HG03457 (cell line): ENCODE results near the gene CCNB3.
"Not testable (repeated sequence)": the region's sequence is repeated elsewhere in the genome, so short reads cannot be mapped to it uniquely, and the experiment has no call there.

Experiments used
- ATAC-seq: cut with Tn5 transposase; IDR thresholded peaks from one replicate; pipeline ENCODE4 v1.9.1; 2021; ENCODE audit warnings: moderate number of reproducible peaks; ENCODE audit not compliant: unreplicated experiment

Gene CCNB3, protein sequence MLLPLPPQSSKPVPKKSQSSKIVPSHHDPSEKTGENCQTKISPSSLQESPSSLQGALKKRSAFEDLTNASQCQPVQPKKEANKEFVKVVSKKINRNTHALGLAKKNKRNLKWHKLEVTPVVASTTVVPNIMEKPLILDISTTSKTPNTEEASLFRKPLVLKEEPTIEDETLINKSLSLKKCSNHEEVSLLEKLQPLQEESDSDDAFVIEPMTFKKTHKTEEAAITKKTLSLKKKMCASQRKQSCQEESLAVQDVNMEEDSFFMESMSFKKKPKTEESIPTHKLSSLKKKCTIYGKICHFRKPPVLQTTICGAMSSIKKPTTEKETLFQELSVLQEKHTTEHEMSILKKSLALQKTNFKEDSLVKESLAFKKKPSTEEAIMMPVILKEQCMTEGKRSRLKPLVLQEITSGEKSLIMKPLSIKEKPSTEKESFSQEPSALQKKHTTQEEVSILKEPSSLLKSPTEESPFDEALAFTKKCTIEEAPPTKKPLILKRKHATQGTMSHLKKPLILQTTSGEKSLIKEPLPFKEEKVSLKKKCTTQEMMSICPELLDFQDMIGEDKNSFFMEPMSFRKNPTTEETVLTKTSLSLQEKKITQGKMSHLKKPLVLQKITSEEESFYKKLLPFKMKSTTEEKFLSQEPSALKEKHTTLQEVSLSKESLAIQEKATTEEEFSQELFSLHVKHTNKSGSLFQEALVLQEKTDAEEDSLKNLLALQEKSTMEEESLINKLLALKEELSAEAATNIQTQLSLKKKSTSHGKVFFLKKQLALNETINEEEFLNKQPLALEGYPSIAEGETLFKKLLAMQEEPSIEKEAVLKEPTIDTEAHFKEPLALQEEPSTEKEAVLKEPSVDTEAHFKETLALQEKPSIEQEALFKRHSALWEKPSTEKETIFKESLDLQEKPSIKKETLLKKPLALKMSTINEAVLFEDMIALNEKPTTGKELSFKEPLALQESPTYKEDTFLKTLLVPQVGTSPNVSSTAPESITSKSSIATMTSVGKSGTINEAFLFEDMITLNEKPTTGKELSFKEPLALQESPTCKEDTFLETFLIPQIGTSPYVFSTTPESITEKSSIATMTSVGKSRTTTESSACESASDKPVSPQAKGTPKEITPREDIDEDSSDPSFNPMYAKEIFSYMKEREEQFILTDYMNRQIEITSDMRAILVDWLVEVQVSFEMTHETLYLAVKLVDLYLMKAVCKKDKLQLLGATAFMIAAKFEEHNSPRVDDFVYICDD (N-terminal part only)

DNA sequence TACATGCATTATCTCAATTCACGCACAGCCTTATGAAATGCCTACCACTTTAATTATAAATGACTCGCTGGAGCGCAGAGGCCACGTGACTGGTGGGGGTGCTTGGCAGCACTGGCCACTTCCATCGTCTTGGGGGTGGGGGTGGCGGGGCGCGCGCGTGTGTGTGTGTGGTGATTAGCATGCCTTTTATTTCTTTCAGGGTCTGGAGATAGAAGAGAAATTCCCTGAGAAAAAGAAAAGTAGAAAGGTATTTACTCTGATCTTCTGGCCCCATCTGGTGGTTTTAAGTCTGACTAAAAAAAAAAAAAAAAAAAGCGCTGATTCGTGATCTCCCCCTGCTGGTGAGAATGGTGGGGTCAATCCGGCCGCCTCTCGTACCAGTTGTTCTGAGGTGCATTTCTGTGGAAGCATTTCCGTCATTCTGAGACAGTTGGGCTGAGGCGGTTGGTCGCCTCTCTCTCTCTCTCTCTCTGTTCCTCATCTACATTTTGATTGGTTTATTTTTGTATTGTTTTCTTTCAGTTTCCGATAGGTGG lies at the start of gene CCNB3:
CCNB3 (plus strand) TSS at position 402 of the 536 bp plus-strand sequence. CDS start 80,399 bp downstream, outside the sequence.
- ATAC-seq, result peak; percentile 91

DNA sequence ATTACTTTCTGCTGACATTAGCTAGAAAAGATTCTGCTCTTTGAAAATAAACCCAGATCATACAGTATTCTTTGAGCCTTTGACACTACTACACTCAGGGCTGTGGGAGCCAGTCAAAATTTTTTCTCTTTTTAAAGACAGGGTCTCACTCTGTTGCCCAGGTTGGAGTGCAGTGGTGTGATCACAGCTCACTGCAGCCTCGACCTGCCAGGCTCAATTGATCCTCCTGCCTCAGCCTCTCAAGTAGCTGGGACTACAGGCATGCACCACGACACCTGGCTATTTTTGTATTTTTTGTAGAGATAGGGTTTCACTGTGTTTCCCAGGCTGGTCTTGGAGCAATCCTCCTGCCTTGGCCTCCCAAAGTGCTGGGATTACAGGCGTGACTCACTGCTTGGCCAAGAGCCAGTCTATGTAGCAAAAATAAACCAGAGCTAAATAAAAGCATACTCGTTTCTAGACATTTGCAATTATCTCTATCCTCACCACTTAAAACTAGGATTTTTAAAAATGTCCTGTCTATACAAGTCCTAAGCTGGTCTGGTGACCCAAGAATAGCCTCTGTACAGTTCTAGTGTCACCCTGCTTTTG lies 46.9 kb upstream of the CCNB3 start:
- no peak for ATAC-seq

DNA sequence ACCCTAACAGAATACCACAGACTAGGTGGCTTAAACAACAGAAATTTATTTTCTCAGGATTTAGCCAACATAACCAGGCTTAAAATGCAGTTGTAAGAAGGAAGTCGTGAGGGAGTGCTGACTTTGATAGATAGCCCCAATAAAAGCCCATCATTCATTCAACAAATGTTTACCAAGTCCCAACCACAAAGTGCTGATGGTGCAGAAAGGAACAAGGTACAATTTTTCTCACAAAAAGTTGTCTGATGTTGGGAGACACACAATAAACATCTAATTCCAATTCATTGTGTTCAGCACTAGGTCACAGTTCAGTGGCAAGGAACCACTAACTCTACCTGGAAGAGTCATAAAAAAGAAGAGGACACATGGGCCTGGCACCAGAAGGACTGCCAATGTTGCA lies 46.0 kb upstream of the CCNB3 start:
- ATAC-seq, result no peak

DNA sequence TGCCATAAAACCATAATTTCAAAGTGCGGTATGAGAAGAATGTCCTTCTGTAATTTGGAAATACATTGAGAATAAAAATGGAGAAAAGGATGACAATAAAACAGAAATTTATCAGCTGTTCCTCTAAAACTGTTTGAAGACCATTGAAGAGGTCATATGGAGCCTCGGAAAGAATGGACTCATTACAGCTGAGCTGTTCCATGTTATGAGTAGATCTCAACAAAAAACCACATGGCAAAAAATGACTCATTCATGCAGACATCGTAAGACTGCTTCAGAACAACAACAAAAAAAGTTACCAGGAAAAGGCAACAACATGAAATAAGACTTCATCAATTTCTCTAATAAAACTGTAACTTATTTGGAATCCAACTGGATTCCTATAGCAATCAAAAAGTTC lies 43.4 kb upstream of the CCNB3 start:
- no peak for ATAC-seq

DNA sequence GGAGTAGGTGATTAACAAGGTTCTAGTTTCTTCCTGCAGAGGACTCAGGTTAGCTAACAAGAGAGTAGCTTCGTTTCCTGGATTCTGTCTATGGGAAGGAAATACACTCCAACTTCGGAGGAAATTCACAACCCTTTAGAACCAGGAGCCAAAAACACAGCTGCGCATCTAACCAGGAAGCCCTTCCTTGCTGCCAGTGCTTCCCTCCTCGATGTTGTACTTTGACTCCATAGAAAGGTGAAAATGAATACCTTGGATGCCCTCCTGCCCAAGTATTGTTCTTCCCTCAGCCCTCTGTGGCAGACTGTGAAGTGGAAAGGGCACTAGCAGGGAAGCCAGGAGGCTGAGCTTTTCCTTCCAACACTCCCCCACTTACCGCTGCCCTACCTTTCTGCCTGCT lies 38.8 kb upstream of the CCNB3 start:
- ATAC-seq, result no peak

DNA sequence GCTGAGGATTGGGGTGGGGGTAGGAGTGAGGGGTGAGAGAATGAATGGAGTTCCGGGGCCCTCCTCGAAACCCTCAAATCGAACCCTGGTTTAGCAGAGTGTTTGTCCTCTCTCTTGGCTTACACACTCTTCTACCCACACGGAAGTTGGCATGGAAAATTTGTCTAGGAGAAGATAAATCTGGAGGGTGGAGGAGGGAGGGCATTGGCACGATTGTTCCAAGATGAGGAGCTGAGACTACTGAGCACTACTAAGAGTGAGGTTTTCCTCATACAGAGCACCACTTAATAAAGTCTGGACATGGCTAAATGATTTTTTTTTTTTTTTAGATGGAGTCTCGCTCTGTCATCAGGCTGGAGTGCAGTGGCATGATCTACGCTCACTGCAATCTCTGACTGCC lies 37.2 kb upstream of the CCNB3 start:
- ATAC-seq, result no peak

DNA sequence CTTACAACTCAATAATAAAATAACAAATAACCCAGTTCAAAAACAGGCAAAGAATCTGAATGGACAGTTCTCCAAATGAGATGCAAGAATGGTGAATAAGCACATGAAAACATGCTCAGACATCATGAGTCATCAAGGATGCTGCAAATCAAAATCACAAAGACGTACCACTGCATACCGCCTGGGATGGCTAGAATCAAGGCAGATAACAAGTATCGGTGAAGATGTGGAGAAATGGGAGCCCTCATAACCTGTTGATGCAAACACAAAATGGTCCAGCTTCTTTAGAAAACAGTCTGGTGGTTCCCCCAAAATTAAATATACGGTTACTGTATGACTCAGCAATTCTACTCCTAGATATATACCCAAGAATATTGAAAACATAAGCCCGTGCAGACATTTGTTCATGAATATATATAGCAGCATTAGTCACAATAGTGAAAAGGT lies 36.3 kb upstream of the CCNB3 start:
- ATAC-seq, result no peak

DNA sequence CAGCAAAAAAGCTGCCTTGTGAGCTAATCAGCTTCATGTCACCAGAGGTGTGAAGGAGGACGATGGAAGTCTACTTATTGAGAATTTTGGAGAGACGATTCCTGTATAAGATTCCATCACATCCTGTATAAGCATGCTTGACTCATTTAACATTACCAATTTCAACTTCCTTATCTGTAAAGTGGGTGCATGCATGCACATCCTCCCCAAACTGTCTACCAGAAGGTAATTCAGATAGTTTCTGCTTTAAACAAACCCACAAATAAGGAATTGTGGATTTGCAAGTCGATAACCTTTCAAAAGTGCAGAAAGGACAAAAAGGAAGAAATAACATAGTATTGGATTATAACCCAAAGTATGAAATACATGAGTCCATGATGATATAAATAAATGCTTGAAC lies 34.8 kb upstream of the CCNB3 start:
- no peak for ATAC-seq

DNA sequence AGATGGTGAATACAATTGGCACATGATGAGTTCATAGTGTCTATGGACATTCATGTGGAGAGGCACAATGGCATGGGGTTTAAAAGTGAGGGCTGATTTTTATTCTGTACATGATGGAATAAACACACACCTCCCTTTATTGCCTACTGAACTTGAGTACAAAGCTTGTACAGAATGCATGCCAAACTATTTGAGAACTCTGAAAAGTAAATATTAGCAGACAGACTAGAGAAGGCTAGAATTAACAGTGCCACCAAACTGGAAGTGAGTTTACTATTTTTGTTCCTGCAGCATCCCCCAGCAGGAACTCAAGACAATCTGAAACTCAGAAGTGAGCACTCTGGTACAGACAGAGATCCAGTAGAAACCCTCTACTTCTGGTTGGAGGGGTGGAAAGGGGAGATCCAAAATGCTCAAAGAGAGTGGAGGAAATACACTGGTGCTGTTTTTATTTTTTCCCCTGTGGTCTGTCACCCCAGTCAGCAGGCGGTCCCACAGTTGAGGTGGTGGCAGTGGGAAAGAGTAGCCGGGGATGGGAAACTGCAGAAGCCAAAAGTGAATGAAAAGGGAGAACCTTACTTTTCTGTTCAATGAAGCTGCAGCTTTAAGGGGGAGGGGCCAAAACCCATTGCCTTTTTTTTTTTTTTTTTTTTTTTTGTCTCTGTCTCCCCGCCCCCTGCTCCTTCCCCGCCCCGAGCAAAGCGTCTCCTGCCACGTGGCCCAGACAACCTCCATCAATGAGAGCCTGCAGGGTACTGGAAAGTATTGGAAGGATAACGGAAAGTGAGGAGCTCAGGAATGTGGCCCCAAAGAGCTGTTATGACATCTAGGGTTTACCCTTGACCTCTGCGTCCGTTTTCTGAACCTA lies 24.3 kb upstream of the CCNB3 start:
- ATAC-seq, result no peak

DNA sequence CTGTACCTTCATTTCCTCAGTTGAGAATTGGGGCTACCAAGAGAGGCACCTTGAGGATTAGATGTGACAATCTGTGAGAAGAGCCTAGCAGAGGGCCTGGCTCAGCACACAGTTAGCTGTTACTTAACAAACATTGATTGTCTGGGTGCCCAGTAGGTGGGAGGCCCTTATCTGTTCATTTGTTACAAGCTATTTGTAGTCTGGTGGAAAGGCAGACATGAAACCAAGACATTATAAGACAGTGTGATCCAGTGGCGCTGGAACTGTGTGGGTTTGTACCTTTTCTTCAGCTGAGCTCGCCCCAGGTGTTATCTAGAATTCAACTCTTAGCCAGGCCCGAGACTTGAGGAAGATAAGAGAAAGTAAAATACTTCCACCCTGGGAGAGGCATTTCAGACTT lies 20.7 kb upstream of the CCNB3 start:
- no peak for ATAC-seq

DNA sequence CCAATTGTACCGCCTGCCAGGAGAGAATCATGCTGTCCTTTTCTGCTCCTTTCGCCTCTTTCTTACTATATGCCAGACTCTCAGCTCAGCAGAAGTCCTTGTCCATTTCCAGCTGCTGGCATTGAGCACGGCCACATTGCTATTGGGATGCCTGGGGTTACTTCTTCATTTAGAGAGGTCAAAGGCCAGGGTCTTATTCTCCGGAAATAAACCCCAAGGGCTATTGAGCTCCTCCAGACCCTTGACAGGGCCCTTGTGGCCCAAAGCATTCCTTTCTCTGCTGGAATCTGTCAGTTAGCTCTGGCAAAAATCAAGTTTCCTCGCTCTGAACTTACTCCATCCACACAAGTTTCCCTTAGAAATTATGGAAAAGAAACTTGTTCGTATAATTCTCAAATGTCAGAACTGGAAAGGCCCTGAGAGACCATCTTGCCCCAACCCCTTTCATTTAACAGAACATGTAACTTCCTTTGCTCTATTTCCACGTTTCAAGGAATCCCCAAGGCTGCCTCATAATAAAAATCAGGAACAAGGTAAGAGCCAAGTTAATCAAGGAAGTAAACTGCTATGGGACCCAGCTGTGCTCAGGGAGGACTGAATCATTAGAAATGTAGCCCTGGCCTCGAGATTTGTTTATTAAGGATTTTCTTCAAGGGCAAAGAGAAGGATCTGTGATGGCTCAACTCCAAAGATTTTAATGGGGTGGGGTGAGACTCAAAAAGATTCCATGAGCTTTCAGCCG lies 15.5 kb upstream of the CCNB3 start:
- no peak for ATAC-seq

DNA sequence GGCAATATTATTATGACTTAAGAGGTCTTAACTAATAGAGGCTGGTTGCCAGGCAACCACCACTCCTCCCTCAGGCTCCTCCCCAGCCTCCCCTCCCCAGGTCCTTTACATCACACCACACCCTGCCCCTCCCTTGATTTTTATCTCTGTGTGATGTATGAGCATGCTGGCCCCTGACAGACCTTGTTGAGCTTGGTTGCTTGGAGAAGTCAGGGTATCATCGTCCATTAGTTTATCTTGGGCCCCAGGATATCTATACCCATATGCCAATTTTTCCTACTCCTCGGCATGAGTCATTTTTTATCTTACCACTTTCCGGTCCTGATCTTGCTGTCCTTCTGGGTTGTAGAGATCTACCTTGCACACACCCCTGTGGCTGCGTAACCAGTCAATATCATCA lies 6.2 kb upstream of the CCNB3 start:
- no peak for ATAC-seq

DNA sequence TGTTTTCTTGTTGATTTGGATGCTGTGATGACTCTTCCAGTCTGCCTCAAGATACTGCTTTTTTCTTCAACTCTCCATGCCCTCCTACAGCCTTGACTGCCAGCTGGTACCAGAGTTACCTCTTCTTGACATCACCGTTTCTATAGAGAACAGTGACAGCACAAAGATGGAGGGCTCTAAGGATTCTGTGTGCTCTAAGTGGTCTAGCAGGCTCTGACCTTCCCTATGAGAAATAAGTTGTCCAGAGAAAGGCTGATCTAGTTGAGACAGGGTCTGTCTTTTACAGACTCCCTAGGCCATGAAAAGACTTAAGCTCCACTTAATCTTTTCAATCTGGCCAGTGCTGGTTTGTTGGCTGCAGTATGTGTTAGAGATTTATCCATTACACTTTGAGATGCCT lies 3.7 kb upstream of the CCNB3 start, which contains the start of gene AKAP4:
AKAP4 (minus strand) TSS at position 101 of the 400 bp plus-strand sequence. CDS start 118 bp downstream, outside the sequence.
- no peak for ATAC-seq

DNA sequence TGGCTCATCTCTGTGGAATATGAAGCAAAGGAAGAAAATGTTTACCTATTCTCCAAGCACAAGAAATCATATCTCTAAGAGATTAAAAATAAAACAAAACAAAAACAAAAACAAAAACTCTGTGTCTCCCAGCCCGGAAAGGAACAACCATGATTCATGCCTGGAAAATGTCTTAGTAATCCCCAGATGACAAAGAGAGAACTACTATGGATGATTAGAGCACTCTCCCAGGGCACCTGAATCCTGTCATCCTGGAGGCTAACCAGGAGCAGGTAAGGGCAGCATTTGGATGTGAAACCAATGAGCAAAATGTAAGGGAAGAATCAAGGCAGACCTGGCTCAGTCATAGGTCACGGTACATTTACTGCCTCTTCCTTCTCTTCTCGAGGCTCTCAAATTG lies 2.0 kb upstream of the CCNB3 start:
- no peak for ATAC-seq

DNA sequence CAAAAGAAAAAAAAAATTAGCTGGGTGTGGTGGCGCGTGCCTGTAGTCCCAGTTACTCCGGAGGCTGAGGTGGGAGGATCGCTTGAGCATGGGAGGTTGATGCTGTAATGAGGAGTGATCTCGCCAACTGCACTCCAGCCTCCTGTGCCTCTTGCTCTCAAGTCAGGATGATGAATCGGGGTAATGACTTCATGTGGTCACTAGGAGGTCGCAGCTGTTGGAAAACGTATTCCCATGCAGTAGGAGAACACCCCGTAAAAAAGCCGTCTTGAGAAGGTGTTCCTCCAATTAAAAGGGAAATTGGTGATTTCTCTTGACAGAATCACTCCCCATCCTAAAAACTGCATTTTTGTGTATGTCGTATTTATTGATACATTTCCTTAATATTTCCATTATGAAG lies 2.2 kb downstream of the CCNB3 start:
- no peak for ATAC-seq

DNA sequence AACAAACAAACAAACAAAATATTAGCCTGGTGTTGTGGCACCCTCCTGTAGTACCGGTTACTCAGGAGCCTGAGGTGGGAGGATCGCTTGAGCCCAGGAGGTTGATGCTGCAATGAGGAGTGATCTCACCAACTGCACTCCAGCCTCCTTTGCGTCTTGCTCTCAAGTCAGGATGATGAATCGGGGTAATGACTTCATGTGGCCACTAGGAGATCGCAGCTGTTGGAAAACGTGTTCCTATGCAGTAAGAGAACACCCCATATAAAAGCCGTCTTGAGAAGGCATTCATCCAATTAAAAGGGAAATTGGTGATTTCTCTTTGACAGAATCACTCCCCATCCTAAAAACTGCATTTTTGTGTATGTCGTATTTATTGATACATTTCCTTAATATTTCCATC lies 6.9 kb downstream of the CCNB3 start:
- no peak for ATAC-seq

DNA sequence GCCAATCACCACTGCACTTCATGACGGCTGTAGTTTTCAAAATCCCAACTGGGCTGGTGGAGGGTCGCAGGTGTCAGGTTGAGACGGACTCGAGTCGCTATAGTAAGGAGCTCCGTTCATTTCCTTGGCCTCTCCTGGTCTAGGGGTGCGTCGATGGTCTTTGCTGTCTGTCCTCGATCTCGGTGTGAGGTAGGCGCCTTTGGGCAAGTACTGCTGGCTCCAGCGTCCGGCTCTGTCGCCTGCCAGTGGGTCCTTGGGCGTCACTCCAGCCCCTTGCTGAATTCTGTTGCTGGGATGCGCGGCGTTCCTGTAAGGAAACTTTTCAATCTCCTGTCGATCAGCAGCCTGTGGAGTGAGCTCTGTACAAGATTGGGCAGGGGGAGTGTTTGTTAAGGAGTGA lies 76.7 kb downstream of the CCNB3 start:
- ATAC-seq, result no peak

DNA sequence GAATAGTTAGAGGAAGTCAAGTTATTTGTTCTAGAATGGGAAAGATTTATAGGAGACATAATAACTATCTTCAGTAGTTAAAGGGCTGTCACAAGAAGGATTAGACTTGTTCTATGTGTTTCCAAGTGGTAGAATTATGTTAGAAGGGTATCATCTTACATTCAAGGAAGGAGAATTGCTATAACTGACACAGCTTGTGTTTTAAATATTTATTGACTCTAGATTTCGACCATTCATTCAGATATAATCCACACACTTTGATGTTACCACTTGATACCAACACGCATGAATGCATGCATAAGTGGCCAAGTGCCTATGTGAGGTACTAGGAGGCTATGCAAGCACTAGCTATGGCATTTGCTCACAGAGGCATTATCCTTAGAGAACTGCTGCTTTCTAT lies 122.7 kb downstream of the CCNB3 start:
- ATAC-seq, result no peak

DNA sequence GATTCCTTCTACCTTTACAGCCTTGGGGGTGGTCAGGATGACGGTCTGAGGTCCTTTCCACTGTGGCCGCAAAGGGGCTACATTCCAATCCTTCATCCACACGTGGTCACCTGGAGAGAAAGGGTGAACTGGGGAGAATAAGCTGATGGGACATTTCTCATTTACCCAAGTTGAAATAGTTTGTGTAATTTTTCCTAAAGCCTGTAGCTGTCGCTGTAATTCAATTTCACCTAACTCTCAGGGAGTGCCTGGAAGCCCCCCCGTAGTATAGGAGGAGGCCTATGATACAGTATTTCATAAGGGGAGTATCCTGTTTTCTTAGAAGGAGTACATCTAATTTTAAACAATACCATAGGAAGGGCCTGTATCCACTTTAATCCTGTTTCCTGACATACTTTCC lies 128.1 kb downstream of the CCNB3 start:
- ATAC-seq, result not testable (repeated sequence)
